Neural crest cell (in vitro differentiated cells): ENCODE measurements around the gene TTLL5. TPM values are rescaled to one million over a fixed set of nuclear protein-coding genes. Genes with fewer than 3 reads are reported as not detected.
"Not testable (repeated sequence)": the region's sequence is repeated elsewhere in the genome, so short reads cannot be mapped to it uniquely, and the experiment has no call there.

Experiments used
- DNase-seq: peaks from one replicate; pipeline ENCODE4 v3.0.0; 2021; ENCODE audit warnings: low read depth, mixed read lengths, low spot score
- H3K27ac Mint-ChIP-seq: one replicate; pipeline ENCODE4 v1.8.0; 2021; ENCODE audit warnings: mild to moderate bottlenecking, mixed read lengths; ENCODE audit not compliant: unreplicated experiment
- H3K27me3 Mint-ChIP-seq: 2 replicates; pipeline ENCODE4 v1.8.0; 2021; ENCODE audit warnings: low read depth, mild to moderate bottlenecking, mixed read lengths
- H3K36me3 Mint-ChIP-seq: 2 replicates; pipeline ENCODE4 v1.8.0; 2021; ENCODE audit warnings: low read depth, mild to moderate bottlenecking, mixed read lengths
- H3K4me1 Mint-ChIP-seq: 2 replicates; pipeline ENCODE4 v1.8.0; 2021; ENCODE audit warnings: mixed read lengths
- H3K4me3 Mint-ChIP-seq: one replicate; pipeline ENCODE4 v1.8.0; 2021; ENCODE audit warnings: mild to moderate bottlenecking, mixed read lengths
- H3K9me3 Mint-ChIP-seq: 2 replicates; pipeline ENCODE4 v1.8.0; 2021; ENCODE audit warnings: mixed read lengths
- CTCF ChIP-seq: fragments of 200-600 bp; sonication (generic); conservative IDR thresholded peaks from 2 replicates; pipeline ENCODE4 v1.5.0; 2021; ENCODE audit warnings: antibody characterized with exemption, mild to moderate bottlenecking
- total RNA-seq: library from RNA; stranded (reverse); gene quantifications from 2 replicates; pipeline ENCODE4 v1.2.1, GENCODE V29; 2021

TTLL5 gene
- total RNA-seq, 1 donor from 2014 or later = 55.7 TPM

GRCh38 chr14:75689012-75689411 lies 28.0 kb downstream of the TTLL5 start:
- Mint-ChIP-seq H3K4me3 (no peak overlapping the region), H3K36me3 (peaks cover 17% of the 10 kb centered on the region), H3K4me1 (no peaks in the 10 kb centered on the region), H3K27me3 (no peaks in the 10 kb centered on the region), H3K27ac (no peak overlapping the region), H3K9me3 (no peaks in the 10 kb centered on the region)
- DNase-seq = no peak
- no peak for TF ChIP-seq CTCF

- Mint-ChIP-seq H3K4me3 (no peak overlapping the region), H3K27ac (no peak overlapping the region), H3K4me1 (no peaks in the 10 kb centered on the region), H3K9me3 (no peaks in the 10 kb centered on the region), H3K27me3 (no peaks in the 10 kb centered on the region), H3K36me3 (peaks cover 23% of the 10 kb centered on the region)
- no peak for DNase-seq
- TF ChIP-seq CTCF = no peak
Measured at GRCh38 chr14:75690010-75690409, 29.0 kb downstream of the TTLL5 start.

- not testable (repeated sequence) for H3K9me3 Mint-ChIP-seq, H3K27ac Mint-ChIP-seq, H3K4me3 Mint-ChIP-seq, H3K27me3 Mint-ChIP-seq, DNase-seq
- Mint-ChIP-seq H3K36me3 (peaks cover 33% of the 10 kb centered on the region), H3K4me1 (peaks cover 20% of the 10 kb centered on the region)
Measured at GRCh38 chr14:75695025-75695424, 34.0 kb downstream of the TTLL5 start.

GRCh38 chr14:75697386-75697785 lies 36.3 kb downstream of the TTLL5 start:
- Mint-ChIP-seq H3K4me3 (no peak overlapping the region), H3K9me3 (no peaks in the 10 kb centered on the region), H3K36me3 (peaks cover 36% of the 10 kb centered on the region), H3K27ac (peak overlapping the region; percentile 87), H3K4me1 (peaks cover 20% of the 10 kb centered on the region), H3K27me3 (no peaks in the 10 kb centered on the region)
- TF ChIP-seq CTCF = no peak
- DNase-seq = no peak

GRCh38 chr14:75697918-75698317 lies 36.9 kb downstream of the TTLL5 start:
- no peak for TF ChIP-seq CTCF
- Mint-ChIP-seq H3K36me3 (peaks cover 35% of the 10 kb centered on the region), H3K4me1 (peaks cover 20% of the 10 kb centered on the region), H3K9me3 (no peaks in the 10 kb centered on the region), H3K4me3 (no peak overlapping the region), H3K27ac (peak overlapping the region; percentile 87), H3K27me3 (no peaks in the 10 kb centered on the region)
- DNase-seq = no peak

GRCh38 chr14:75699331-75699730 lies 38.3 kb downstream of the TTLL5 start:
- Mint-ChIP-seq H3K4me1 (peaks cover 20% of the 10 kb centered on the region), H3K9me3 (no peaks in the 10 kb centered on the region), H3K27me3 (no peaks in the 10 kb centered on the region), H3K36me3 (peaks cover 30% of the 10 kb centered on the region), H3K27ac (no peak overlapping the region), H3K4me3 (no peak overlapping the region)
- no peak for DNase-seq
- no peak for TF ChIP-seq CTCF
